MCF 10A (cell line): ENCODE data around the gene OBSCN. TPM values are rescaled to one million over a fixed set of nuclear protein-coding genes. Genes with fewer than 3 reads are reported as not detected.

ENCODE experiments used
- BruUV-seq: library from RNA; stranded (reverse); fragments of 400-500 nt; replicated peaks from 2 replicates; lab custom pipeline; 2021; lab: Mats Ljungman, UMichigan
- CTCF ChIA-PET: fragments of 300-600 bp; sonication (Branson Sonifier 250); formaldehyde crosslinking; extraction: SDS; loops from one replicate; lab custom pipeline; 2021; ENCODE audit warnings: antibody characterized with exemption, inconsistent platforms; lab: Yijun Ruan, JAX
- POLR2A ChIA-PET: fragments of 300-600, 350-650 bp; sonication (Branson Sonifier 250); formaldehyde crosslinking; extraction: SDS; loops from one replicate; lab custom pipeline; 2020; ENCODE audit warnings: antibody characterized with exemption, inconsistent platforms; lab: Yijun Ruan, JAX
- DNase-seq: peaks from one replicate; pipeline ENCODE4 v3.0.0-alpha.2; 2018; ENCODE audit not compliant: unreplicated experiment
- H3K27ac Mint-ChIP-seq: one replicate; pipeline ENCODE4 v1.8.0; 2022; ENCODE audit warnings: mild to moderate bottlenecking, low read depth, mixed read lengths; ENCODE audit not compliant: unreplicated experiment
- H3K27me3 Mint-ChIP-seq: one replicate; pipeline ENCODE4 v1.8.0; 2022; ENCODE audit warnings: mixed read lengths; ENCODE audit not compliant: insufficient read depth, unreplicated experiment
- H3K36me3 Mint-ChIP-seq: one replicate; pipeline ENCODE4 v1.8.0; 2022; ENCODE audit warnings: mild to moderate bottlenecking, moderate library complexity, mixed read lengths; ENCODE audit not compliant: insufficient read depth, unreplicated experiment
- H3K4me1 Mint-ChIP-seq: one replicate; pipeline ENCODE4 v1.8.0; 2022; ENCODE audit warnings: mixed read lengths; ENCODE audit not compliant: insufficient read depth, unreplicated experiment
- H3K4me3 Mint-ChIP-seq: one replicate; pipeline ENCODE4 v1.8.0; 2022; ENCODE audit warnings: mild to moderate bottlenecking, moderate library complexity, mixed read lengths; ENCODE audit not compliant: unreplicated experiment
- H3K9me3 Mint-ChIP-seq: one replicate; pipeline ENCODE4 v1.8.0; 2022; ENCODE audit warnings: mixed read lengths; ENCODE audit not compliant: unreplicated experiment
- CTCF ChIP-seq: fragments of 200-600 bp; IDR thresholded peaks from one replicate; pipeline ENCODE4 v1.8.0; 2022; ENCODE audit warnings: antibody characterized with exemption, mild to moderate bottlenecking; ENCODE audit not compliant: unreplicated experiment
- intact Hi-C: fragments of 100-400 bp; cut with micrococcal nuclease; formaldehyde crosslinking; loops from 2 replicates; pipeline ENCODE4 v1.14.1; 2022
- total RNA-seq: library from RNA; stranded (reverse); gene quantifications from 2 replicates; pipeline ENCODE4 v1.2.3, GENCODE V29; 2022

Gene OBSCN
- total RNA-seq, 1 experiment from 2014 or later, result 22.6 TPM

GRCh38 chr1:228337711-228338520 lies 130.1 kb downstream of the OBSCN start:
- Mint-ChIP-seq H3K4me1 (no peaks in the 10 kb centered on the region), H3K36me3 (no peaks in the 10 kb centered on the region), H3K9me3 (no peaks in the 10 kb centered on the region), H3K27ac (no peak overlapping the region), H3K27me3 (no peaks in the 10 kb centered on the region), H3K4me3 (no peak overlapping the region)
- no TSS peak for BruUV-seq
- no peak for DNase-seq
- POLR2A ChIA-PET, result no interaction called here
- CTCF ChIA-PET, result no interaction called here
- intact Hi-C loops, result no loop called here
- no peak for TF ChIP-seq CTCF

- no TSS peak for BruUV-seq
- ChIA-PET POLR2A (no interaction called here), CTCF (no interaction called here)
- Mint-ChIP-seq H3K27ac (no peak overlapping the region), H3K36me3 (no peaks in the 10 kb centered on the region), H3K27me3 (no peaks in the 10 kb centered on the region), H3K9me3 (no peaks in the 10 kb centered on the region), H3K4me1 (no peaks in the 10 kb centered on the region), H3K4me3 (no peak overlapping the region)
- no peak for DNase-seq
- TF ChIP-seq CTCF, result no peak
- intact Hi-C loops, result no loop called here
Observed at GRCh38 chr1:228338521-228339051, 130.7 kb downstream of the OBSCN start.

GRCh38 chr1:228339059-228339704 lies 131.3 kb downstream of the OBSCN start:
- no peaks in the 10 kb centered on the region for H3K36me3 Mint-ChIP-seq
- H3K27ac Mint-ChIP-seq, result no peak overlapping the region
- POLR2A ChIA-PET, result no interaction called here
- no peak for TF ChIP-seq CTCF
- DNase-seq, result no peak
- no peaks in the 10 kb centered on the region for H3K27me3 Mint-ChIP-seq
- CTCF ChIA-PET, result no interaction called here
- H3K4me1 Mint-ChIP-seq, result no peaks in the 10 kb centered on the region
- no peaks in the 10 kb centered on the region for H3K9me3 Mint-ChIP-seq
- intact Hi-C loops, result no loop called here
- BruUV-seq, result no TSS peak
- H3K4me3 Mint-ChIP-seq, result no peak overlapping the region
